Cardiac fibroblast (primary cell): ENCODE measurements around the gene NCL.
"Not testable (repeated sequence)": the region's sequence is repeated elsewhere in the genome, so short reads cannot be mapped to it uniquely, and the experiment has no call there.

Experiments
- DNase-seq, 2 donors: peaks; one replicate each; pipeline versions ENCODE4 v3.0.0 to v3.0.0-alpha.2; 2010; ENCODE audit warnings: low read depth in 2 of 2
- H3K4me3 ChIP-seq, 2 donors: replicated peaks in 1 of 2; 1 replicate in 1 of 2; 2 replicates in 1 of 2; pipeline ENCODE4 v1.5.1; 2011; ENCODE audit warnings: low read depth in 2 of 2, low read length in 2 of 2, mild to moderate bottlenecking in 2 of 2, moderate library complexity in 1 of 2
- CTCF ChIP-seq: IDR thresholded peaks from one replicate; pipeline ENCODE4 v1.5.1; 2011; ENCODE audit warnings: low read depth, mild to moderate bottlenecking, low read length, inconsistent platforms

NCL gene

GRCh38 chr2:231433990-231434389, 30.3 kb downstream of the NCL start:
- DNase-seq: no peak
- TF ChIP-seq CTCF: no peak

GRCh38 chr2:231431606-231432005, 32.7 kb downstream of the NCL start:
- TF ChIP-seq CTCF: no peak
- DNase-seq: no peak

More at GRCh38 chr2:231433990-231434389, 30.3 kb downstream of the NCL start:
- H3K4me3 ChIP-seq: no peak overlapping the region

GRCh38 chr2:231430437-231430836, 33.8 kb downstream of the NCL start:
- H3K4me3 ChIP-seq, DNase-seq: not testable (repeated sequence)

More at GRCh38 chr2:231431606-231432005, 32.7 kb downstream of the NCL start:
- H3K4me3 ChIP-seq: no peak overlapping the region

- DNase-seq: no peak
- no peak for TF ChIP-seq CTCF
- no peak overlapping the region for H3K4me3 ChIP-seq
Observed at GRCh38 chr2:231429901-231430300, 34.4 kb downstream of the NCL start.

GRCh38 chr2:231429152-231429551, 35.1 kb downstream of the NCL start:
- DNase-seq: no peak
- TF ChIP-seq CTCF: no peak
- H3K4me3 ChIP-seq: no peak overlapping the region

- no peak for TF ChIP-seq CTCF
- DNase-seq: no peak
- no peak overlapping the region for H3K4me3 ChIP-seq
Observed at GRCh38 chr2:231427116-231427515, 37.2 kb downstream of the NCL start.

GRCh38 chr2:231425811-231426703, 38.2 kb downstream of the NCL start:
- TF ChIP-seq CTCF: no peak
- no peak for DNase-seq
- H3K4me3 ChIP-seq: no peak overlapping the region
